ENCODE data around the gene ZNF711. TPM values are rescaled to one million over a fixed set of nuclear protein-coding genes. Genes with fewer than 3 reads are reported as not detected.

ZNF711 gene
- total RNA-seq, 1 donor from 2014 or later = 55.4 TPM

Other genes with a start within 250 kb of the ZNF711 start
- 7.1 and 9.0 TPM in 2 replicates for gene APOOL, start 240.1 kb upstream of the ZNF711 start, total RNA-seq (ENCODE audit: low replicate concordance)
- 0.09 TPM in 1 of 2 replicates, not detected in the other for gene SATL1, start 212 bp upstream of the ZNF711 start, total RNA-seq (ENCODE audit: low replicate concordance)
- not detected in 2 replicates for gene POF1B, start 135.7 kb downstream of the ZNF711 start, total RNA-seq (ENCODE audit: low replicate concordance)

Data from neural progenitor cell (in vitro differentiated cells).